HG03521 (cell line): ENCODE data around the gene ADORA2B.
"Not testable (repeated sequence)": the region's sequence is repeated elsewhere in the genome, so short reads cannot be mapped to it uniquely, and the experiment has no call there.

Source experiments
- ATAC-seq: cut with Tn5 transposase; IDR thresholded peaks from one replicate; pipeline ENCODE4 v1.9.1; 2021; ENCODE audit warnings: mild to moderate bottlenecking, moderate library complexity; ENCODE audit not compliant: unreplicated experiment

The ADORA2B gene

GRCh38 chr17:15944759-15945526, at the start of gene ADORA2B:
Gene ADORA2B, plus strand, starts transcription at chr17:15945130. Its CDS starts 119 bp downstream, at chr17:15945249.
- no peak for ATAC-seq

DNA sequence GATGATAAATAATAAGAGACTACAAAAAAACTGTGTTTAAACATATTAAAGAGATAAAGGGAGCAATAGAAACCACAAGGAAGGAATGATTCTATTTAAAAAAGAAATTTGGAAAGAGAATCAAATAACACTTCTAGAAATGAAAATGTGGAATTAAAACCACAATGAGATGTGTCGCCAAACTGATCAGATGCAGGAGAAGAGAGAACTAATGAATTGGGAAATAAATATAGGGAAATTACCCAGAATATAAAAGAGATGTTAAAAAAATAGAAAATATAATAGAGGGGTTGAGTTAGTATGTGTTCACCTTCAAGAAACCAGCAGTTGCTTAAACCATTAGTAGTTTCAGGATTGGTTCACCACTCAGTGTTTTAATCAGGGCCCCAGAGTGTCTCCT, 48.7 kb upstream of the ADORA2B start:
- ATAC-seq = no peak

DNA sequence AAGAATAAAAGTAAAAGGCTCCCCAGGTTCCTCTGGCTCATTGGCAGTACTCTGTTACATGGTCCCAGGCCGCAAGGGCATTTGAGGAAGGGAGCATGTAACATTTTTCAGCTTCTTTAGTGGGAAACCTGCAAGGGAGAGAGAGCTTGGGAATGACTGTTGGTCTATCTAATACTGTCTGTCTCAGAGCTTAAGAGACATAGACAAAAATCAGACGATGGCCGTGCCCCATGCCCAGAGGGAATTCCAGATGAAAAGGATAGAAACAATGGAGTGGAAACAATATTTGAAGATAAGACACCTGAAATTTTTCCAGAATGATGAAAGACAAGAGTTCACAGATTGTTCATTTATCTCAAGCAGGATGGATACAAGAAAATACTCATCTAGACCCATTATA, 48.1 kb upstream of the ADORA2B start:
- ATAC-seq = no peak

- ATAC-seq = not testable (repeated sequence)
Observed at GRCh38 chr17:15899596-15899995, 45.3 kb upstream of the ADORA2B start.

GRCh38 chr17:15900871-15901270, 44.1 kb upstream of the ADORA2B start:
- ATAC-seq = no peak

GRCh38 chr17:15905236-15905635, 39.7 kb upstream of the ADORA2B start:
- not testable (repeated sequence) for ATAC-seq

- ATAC-seq = no peak
Observed at GRCh38 chr17:15907290-15907689, 37.6 kb upstream of the ADORA2B start.

DNA sequence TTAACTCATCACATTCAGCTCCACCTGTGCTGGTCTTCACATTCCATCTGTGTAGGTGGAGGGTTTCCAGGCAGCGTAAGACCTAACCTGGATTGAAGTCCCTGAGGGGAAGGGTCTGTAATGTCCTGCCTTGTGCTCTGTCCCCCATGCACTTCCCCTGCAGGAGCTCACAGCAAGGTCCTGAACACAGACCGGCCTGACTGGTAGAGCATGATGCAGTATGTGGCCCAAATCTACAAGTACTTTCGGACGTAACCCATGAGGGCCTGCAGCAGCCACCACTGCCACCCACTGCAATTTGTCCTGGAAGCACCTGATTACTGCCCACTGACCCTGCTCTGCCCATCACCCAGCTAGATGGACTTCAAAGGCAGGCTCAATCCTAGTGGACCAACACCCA, 36.6 kb upstream of the ADORA2B start:
- ATAC-seq = no peak

GRCh38 chr17:15909481-15909991, 35.4 kb upstream of the ADORA2B start:
- no peak for ATAC-seq

- ATAC-seq = no peak
Observed at GRCh38 chr17:15910791-15911190, 34.1 kb upstream of the ADORA2B start.

- not testable (repeated sequence) for ATAC-seq
Observed at GRCh38 chr17:15911701-15912100, 33.2 kb upstream of the ADORA2B start.

GRCh38 chr17:15912416-15912955, 32.4 kb upstream of the ADORA2B start:
- no peak for ATAC-seq

DNA sequence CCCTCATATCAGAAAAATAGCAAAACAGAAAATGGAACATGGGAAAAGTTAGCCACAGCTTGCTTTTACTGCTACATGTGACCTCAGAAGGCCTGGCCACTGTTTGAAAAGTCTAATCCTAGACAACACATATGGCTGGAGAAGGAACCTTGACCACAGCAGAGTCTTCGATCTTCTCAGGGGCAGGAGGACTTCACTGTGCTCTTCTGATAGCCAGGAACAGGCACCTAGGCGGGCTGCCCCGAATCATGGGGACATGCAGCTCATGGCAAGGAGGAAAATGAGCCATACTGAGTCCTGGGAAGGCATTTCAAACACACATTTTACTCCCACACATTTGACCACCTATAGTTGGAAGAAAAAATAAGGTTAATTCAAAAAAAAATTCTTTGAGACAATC, 31.1 kb upstream of the ADORA2B start:
- ATAC-seq = no peak

DNA sequence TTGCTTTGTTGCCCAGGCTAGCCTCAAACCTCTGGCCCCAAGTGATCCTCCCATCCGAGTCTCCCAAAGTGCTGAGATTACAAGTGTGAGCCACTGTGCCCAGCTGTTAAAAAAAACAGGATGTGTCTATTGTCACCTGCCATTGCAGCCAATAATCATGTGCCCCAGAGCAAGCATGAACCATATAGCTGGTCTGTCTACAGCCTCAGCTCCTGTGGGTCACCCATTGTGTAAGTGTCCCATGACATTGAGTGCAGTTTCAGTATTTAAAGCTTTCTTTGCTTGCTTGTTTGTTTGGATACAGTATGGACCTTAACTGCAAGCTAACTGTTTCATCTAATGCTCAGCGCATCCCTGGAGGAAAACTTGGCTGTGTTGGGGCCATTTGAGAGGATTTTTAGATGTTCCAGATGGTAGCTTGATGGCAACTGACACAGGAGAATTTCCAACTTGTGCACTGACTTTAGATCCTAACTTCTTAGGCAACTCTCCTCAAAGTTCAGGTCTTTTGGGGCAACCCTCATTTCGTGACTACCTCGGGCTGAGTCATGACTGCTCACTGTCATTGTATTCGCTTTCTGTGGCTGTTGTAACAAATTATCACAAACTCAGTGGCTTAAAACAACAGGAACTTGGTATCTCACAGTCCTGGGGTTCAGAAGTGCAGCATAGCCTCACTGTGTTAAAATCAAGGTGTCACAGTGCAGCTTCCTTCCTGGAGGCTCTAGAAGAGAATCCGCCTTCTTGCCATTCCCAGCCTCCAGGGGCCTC, 30.3 kb upstream of the ADORA2B start:
- ATAC-seq = no peak

- no peak for ATAC-seq
Observed at GRCh38 chr17:15915961-15916360, 29.0 kb upstream of the ADORA2B start.

- no peak for ATAC-seq
Observed at GRCh38 chr17:15917021-15917437, 27.9 kb upstream of the ADORA2B start.

GRCh38 chr17:15917438-15918027, 27.4 kb upstream of the ADORA2B start:
- ATAC-seq = no peak

DNA sequence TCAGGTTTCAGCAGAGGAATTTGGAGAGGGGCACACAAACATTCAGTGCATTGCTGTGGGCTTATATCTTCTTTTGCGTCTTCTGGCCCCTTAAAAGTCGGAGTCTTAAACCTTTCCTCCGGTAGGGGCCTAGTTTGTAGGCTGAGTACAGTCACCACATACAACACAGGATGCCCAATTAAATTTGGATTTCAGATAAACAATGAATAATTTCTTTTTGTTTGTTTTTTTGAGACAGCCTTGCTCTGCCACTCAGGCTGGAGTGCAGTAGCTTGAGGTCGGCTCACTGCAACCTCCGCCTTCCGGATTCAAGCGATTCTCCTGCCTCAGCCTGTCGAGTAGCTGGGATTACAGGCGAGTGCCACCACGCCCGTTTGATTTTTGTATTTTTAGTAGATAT, 26.7 kb upstream of the ADORA2B start:
- ATAC-seq = no peak

DNA sequence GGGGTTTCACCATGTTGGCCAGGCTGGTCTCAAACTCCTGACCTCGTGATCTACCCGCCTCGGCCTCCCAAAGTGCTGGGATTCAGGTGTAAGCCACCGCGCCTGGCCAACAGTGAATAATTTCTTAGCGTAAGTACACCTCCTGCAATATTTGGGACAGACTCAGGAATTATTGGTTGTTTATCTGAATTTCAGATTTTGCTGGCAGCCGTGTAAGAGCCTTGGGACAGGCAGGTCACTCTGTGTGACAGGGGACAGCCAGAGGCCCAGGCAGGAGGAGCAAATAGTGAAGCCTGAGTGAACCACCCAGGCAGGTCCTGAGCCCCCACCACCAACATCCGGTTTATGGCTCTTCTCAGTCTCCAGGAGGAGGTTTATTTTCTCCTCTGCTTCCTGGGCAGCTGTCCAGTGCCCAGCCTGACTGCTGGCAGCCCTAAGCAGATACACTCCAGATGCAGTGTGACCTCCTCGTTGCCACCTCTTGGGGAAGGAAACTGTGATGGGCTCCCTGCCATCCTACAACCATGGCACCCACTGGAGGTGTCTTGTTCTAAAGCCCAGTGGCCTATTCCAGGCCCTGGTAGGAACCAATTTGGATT, 26.2 kb upstream of the ADORA2B start:
- ATAC-seq = no peak

DNA sequence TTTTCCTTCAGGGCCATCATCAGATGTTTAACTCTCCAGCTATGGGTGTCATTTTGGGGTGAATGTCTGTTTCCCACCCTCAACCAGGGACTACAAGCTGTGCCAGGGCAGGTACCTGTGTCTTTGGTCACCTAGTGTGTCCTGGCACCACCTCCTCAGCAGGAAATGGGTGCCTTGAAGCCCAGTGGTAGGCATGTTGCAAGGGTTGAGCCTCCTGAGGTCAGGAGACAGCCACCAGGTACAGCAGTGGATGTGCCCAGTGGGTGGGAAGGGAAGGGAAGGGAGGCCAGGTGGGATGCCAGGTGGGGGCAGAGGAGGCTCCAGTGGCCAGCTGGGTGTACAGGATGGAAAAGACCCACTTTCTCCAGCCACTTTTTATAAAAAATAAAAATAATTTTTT, 25.5 kb upstream of the ADORA2B start:
- ATAC-seq = no peak

DNA sequence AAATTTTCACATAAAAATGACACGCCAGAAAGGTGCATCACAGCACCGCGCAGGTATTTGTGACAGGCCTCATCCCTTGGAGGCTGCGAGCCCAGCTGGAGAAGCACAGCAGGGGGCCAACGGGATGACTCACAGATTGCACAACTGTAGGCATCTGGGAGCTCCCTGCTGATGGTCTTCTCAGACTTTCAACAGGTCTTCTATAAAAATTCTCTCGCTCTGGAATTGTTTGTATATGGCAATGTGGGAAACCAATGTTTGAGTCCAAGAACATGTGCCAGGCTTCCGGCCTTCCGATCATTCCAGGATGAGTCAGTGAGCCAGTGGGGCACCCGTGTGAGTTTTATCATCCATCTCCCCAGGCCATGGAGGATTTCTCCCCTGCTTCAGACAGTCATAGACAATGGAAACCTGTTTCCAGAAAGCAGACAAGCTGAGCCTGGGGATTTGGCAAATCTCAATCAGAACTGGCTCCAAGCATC, 24.1 kb upstream of the ADORA2B start:
- no peak for ATAC-seq
